ENCODE results near the gene SERPINA1.

SERPINA1 gene

GRCh38 chr14:94406910-94407309 lies 18.5 kb upstream of the SERPINA1 start:
- DNase-seq (ENCODE audit: low spot score), result no peak
- Histone ChIP-seq H3K27ac (no peak overlapping the region), H3K4me3 (no peak overlapping the region)
- no peak for TF ChIP-seq CTCF (IDR thresholded peaks at IDR 0.05)

GRCh38 chr14:94405486-94405885 lies 17.1 kb upstream of the SERPINA1 start:
- no peak for TF ChIP-seq CTCF (IDR thresholded peaks at IDR 0.05)
- DNase-seq (ENCODE audit: low spot score), result no peak

GRCh38 chr14:94404561-94404960 lies 16.2 kb upstream of the SERPINA1 start:
- no peak overlapping the region for H3K27ac ChIP-seq
- no peak overlapping the region for H3K4me3 ChIP-seq
- TF ChIP-seq CTCF (IDR thresholded peaks at IDR 0.05), result no peak
- no peak for DNase-seq (ENCODE audit: low spot score)

More at GRCh38 chr14:94405486-94405885, 17.1 kb upstream of the SERPINA1 start:
- Histone ChIP-seq H3K27ac (no peak overlapping the region), H3K4me3 (no peak overlapping the region)

GRCh38 chr14:94403312-94403932 lies 15.0 kb upstream of the SERPINA1 start:
- no peak overlapping the region for H3K4me3 ChIP-seq
- no peak for TF ChIP-seq CTCF (IDR thresholded peaks at IDR 0.05)
- H3K27ac ChIP-seq, result no peak overlapping the region
- no peak for DNase-seq (ENCODE audit: low spot score)

GRCh38 chr14:94401083-94401482 lies 12.7 kb upstream of the SERPINA1 start:
- Histone ChIP-seq H3K27ac (no peak overlapping the region), H3K4me3 (no peak overlapping the region)
- DNase-seq (ENCODE audit: low spot score), result no peak
- TF ChIP-seq CTCF (IDR thresholded peaks at IDR 0.05), result no peak

GRCh38 chr14:94400422-94400841 lies 12.0 kb upstream of the SERPINA1 start:
- Histone ChIP-seq H3K27ac (no peak overlapping the region), H3K4me3 (no peak overlapping the region)
- DNase-seq (ENCODE audit: low spot score), result no peak
- no peak for TF ChIP-seq CTCF (IDR thresholded peaks at IDR 0.05)

- Histone ChIP-seq H3K4me3 (no peak overlapping the region), H3K27ac (no peak overlapping the region)
- TF ChIP-seq CTCF (IDR thresholded peaks at IDR 0.05), result no peak
- no peak for DNase-seq (ENCODE audit: low spot score)
Measured at GRCh38 chr14:94398536-94398935, 10.1 kb upstream of the SERPINA1 start.
